GM21619 (cell line): Measurements from ENCODE around the gene HYAL2.

Experiments
- ATAC-seq: cut with Tn5 transposase; IDR thresholded peaks from one replicate; pipeline ENCODE4 v1.9.1; 2021; ENCODE audit not compliant: unreplicated experiment

Gene HYAL2

DNA sequence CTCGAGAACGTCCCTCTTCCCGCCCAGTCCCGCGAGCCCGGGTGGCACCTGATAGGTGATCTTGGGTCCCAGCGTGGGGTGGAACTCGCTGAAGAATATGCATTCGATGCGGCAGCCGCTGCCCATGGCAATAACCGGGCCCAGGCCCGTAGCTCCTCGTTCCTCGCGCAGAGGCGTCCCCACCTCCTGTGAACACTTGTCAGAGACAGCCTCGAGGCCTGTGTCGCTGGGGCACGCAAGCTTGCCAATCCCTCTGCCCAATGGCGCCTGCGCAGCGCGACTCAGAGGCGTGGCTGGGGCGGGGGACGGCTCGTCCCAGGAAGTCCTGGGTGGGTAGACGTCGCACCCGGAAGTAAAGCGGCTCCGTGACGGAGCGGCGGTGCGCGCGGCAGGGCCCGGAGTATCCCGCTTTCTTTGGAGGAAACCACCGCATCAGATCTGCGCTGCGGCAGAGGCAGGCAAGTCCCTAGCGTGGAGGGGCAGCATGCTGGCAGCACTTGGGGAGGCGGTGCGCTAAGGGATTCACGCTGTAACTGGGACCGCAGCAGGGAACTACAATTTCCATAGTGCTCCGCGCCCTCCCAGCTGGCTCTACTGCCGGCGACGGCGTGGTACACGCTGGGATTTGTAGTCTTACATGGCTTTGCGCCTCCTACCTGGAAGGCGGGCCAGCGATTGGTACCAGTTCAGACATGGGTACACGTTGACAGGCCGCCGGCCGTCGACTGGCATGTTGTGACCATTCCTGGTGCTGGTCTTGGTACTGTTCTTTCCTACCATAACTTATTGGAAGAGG, 28.2 kb upstream of the HYAL2 start, which contains the start of the genes CYB561D2 and NPRL2:
Gene CYB561D2, plus strand, starts transcription at position 336 of the 796 bp plus-strand sequence. CDS start 572 bp downstream, outside the sequence.
Gene NPRL2, minus strand, starts transcription at position 249 of the 796 bp plus-strand sequence. Its CDS starts 123 bp downstream, at position 126.
- peak; percentile 82 for ATAC-seq

DNA sequence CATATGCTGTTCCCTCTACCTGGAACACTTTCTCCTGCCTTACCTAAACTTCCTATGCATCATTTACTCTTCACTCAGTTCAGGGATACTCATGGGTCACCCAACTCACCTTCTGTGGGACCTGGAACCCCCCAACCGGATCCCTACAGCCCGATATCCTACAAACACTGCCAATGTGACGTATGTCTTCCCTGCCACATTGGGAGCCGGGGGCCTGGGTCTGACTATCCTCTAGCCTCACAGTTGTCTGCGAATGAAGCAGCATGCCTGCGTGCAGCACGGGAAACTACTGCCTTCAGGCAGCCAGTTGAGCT, 27.6 kb upstream of the HYAL2 start:
- ATAC-seq = no peak

DNA sequence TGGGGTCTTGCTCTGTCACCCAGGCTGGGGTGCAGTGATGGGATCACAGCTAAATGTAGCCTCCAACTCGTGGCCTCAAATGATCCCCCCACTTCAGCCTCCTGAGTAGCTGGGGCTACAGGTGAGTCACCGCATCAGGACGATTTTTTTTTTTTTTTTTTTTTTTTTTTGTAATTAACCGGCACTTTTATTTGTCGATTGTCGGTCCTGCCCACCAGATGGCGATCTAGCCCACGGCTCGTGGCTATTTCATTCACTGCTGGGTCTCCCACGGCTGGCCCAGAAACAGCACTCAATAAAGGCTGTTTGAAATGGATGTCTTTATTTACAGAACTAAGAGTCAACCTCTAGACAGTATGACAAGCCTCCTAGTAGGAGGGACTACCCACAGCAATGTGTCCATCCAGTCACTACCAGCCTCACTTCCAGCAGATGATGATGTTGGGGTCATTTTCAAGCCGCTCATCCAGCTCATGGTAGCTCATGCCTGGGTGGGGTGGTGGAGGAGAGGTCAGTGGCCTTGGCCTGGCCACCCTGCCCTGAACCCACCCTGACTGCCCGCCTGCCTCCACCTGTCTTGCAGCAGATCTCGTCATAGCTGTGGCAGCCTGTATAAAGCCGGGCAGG, 24.8 kb upstream of the HYAL2 start:
- ATAC-seq = no peak

DNA sequence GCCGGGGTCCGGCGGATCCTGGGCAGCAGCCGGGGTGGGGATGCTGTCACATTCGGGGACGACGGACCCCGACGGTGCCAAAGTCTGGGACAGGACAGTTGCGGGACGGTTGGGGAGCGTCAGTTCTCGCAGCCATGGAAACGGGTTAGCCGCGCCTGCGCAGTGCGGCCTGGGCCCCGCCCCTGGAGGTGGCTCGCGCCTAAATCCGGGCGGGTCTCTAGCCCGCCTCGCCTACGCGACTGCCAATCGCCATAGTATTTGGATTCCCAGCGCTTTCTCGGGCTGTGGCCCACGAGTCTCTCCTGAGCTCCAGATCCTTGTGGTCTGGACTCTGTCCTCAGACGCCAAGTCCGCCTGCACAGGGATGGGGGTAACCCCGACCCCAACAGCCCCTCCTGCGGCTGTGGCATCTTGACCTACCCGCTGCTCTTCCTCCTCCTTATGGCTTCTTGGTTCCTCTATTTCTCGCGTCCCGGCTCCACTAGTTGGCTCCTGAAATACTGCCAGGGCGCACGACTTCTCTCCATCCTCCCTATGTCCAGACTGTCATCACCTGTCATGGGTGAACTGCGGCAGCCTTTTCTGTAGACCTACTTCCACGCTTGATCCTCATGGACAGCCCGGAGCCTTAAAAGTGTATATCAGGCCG, 23.2 kb upstream of the HYAL2 start, which contains the start of gene ZMYND10:
Gene ZMYND10, minus strand, starts transcription at position 147 of the 649 bp plus-strand sequence. CDS start 153 bp downstream, outside the sequence.
- ATAC-seq = no peak

DNA sequence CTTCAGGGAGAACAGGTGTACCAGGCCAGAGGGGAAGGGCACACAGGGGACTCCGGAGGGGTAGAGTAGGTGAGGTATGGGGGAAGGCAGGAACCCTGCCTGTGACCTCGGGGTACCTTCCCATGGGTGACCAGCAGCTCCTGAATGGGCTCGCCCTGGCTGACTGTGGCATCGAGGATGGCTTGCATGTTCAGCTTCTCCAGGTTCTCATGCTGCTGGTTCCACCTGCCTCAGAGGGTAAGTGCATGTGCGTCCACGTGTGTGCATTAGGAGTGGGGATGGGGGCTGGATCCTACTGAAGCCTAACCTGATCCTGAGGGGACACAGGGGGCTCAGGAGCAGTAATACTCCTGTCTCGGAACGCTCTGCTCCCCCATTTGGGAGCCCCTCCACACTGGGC, 22.5 kb upstream of the HYAL2 start:
- no peak for ATAC-seq

DNA sequence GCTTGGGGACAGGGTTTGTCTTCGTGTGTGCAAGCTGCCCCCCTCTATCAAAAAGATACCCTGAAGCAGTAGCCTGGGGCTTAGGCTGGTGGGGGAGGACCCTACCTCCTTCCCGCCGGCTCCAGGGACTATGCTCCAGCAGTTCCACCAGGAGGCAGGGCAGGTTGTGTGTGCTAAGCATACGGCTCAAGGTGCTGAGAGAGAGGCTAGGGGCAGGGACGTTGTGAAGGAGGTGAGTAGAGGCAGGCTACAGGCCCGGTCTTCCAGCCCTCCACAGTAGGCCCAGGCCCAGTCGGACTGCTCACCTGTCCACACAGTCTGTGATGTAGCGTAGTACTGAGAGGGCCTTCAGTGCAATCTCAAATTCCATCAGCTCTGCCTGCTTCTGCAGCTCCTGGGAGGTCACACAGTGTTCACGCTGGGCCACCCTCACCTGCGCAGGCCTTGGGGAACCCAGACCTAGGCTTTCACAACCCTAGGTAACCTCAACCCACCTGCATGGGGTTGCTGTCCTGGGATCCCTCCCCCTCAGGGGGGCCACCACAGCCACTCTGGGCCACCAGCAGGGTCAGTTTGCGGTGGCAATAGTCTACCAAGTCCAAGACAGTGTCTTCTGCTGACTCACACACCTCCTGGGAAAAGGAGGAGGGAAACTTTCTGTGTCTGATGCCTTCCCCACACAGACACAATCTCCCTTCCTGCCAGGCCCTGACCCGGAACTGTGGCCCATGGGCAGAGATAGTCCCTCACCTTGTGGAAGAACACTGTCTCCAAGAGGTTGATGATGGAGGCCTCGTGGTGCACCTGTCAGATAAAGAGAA, 20.5 kb upstream of the HYAL2 start:
- no peak for ATAC-seq

DNA sequence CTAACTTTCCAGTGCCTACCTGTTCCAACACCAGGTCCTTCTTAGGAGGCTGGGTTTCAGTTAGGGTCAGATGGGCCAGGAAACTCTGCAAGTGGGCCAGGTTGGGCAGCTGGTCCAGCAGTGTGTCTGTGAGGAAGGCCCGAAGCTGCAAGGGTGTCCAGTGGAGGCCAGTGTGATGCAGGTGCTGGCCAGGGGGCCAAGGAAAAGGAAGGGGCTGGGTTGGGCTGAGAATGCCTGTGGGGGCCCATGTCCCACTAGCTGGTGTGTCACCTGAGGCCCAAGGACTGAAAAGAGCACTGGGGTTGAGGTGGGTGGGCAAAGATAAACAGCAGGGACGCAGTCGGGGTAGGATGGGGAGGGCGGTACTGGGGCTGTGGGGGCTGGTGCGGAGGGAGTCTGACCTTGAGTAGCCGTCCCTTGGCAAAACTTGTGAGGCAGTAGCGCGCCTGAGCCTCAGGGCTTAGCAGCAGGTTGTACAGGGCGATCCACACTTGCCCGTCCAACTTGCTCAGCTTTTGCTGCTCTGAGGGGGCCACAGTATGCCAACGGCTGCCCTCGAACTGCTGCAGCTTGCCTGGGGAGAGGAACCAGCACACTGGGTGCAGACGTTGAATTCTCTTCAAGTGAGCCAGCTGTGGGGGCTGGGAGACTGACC, 19.6 kb upstream of the HYAL2 start:
- no peak for ATAC-seq

DNA sequence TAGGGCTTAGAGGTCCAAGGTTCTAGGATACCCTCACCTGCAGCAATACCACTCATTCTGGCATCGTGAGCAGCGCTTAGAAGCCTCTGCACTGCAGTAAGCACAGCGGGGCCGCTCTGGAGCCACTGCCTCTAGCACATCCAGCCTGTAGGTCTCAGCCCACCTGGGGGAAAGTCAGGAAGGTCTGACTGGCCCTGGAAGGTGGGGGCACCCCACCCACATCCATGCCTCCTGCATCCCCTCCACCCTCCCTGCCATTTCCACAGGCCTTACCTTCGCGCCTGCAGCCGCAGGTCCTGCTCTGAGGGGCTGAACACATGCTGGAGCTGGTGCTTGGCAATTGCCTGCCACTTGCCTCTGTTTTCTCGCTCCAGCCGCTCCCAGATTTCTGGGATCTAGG, 19.0 kb upstream of the HYAL2 start:
- no peak for ATAC-seq

DNA sequence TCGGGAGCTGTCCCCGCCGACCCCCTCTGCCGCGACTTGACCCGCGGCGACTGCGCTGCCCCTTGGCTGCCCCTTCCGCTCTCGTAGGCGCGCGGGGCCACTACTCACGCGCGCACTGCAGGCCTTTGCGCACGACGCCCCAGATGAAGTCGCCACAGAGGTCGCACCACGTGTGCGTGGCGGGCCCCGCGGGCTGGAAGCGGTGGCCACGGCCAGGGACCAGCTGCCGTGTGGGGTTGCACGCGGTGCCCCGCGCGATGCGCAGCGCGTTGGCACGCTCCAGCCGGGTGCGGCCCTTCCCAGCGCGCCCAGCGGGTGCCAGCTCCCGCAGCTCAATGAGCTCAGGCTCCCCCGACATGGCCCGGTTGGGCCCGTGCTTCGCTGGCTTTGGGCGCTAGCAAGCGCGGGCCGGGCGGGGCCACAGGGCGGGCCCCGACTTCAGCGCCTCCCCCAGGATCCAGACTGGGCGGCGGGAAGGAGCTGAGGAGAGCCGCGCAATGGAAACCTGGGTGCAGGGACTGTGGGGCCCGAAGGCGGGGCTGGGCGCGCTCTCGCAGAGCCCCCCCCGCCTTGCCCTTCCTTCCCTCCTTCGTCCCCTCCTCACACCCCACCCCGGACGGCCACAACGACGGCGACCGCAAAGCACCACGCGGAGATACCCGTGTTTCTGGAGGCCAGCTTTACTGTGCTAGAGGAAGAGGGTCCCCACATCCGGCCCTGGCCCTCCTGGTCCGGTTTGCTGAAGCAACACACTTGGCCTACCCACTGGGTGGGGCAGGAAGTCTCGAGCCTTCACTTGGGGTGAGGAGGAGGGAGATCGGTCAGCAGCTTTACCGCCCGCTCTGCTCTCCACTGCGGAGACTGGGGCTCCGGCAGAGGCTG, 18.1 kb upstream of the HYAL2 start, which contains the start of gene RASSF1:
Gene RASSF1, minus strand, starts transcription at position 389 of the 882 bp plus-strand sequence. Its CDS starts 31 bp downstream, at position 358.
- no peak for ATAC-seq

DNA sequence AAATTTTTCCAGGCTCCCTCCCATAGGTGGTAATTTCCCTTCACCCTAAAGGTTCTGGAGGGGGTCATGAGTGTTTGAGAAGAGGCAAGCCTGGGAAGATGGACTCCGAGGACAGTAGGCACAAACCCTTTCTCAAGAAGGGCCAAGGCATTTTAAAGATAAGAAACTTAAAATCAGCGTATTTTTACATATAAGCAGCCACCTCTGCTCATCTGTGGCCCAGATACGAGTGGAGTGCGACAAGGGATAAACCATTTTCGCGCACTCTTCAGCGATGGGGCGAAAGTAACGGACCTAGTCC, 17.6 kb upstream of the HYAL2 start:
- no peak for ATAC-seq

DNA sequence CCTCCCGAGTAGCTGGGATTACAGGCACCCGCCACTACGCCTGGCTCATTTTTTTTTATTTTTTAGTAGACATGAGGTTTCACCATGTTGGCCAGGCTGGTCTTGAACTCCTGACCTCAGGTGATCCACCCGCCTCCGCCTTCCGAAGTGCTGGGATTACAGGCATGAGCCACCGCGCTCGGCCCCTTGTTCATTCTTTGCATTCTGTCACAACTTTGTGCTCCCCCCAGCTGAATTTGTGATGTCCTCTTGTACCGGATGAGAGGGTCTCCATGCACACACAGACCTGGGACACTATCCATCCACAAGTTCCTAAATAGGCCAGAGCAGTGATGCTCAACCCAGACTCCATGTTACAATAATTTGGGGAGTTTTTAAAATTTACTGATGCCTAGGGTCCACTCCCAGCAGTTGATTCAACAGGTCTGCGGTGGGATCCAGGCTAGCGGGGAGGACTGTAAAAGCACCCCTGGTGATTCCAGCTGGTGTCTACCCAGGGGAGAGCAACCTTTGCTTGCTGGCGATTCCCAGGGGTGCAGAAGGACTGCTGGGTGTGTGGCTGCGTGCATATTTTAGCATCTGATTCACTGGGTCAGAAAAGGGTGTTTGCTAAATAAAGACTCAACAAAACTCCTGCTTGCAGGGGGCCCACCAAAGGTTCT, 17.1 kb upstream of the HYAL2 start:
- ATAC-seq = no peak

DNA sequence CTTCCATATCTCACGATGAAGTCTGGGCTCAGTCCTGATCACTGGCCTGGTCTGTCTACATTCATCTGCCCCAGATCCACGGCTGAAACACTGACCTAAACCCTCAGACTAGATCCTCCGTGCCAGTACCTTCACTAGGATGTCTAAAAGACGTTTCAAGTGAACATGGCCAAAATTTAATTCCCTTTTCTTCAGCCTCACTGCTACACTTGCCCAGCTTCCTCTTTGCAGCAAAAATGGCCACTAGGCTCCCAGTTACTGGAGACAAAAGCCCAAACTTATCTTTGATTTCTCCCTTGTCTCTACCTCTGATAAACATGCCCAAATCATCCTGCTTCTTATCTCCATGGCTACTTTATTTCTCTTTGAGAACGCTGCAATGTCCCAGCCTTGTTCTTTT, 16.4 kb upstream of the HYAL2 start:
- ATAC-seq = no peak

DNA sequence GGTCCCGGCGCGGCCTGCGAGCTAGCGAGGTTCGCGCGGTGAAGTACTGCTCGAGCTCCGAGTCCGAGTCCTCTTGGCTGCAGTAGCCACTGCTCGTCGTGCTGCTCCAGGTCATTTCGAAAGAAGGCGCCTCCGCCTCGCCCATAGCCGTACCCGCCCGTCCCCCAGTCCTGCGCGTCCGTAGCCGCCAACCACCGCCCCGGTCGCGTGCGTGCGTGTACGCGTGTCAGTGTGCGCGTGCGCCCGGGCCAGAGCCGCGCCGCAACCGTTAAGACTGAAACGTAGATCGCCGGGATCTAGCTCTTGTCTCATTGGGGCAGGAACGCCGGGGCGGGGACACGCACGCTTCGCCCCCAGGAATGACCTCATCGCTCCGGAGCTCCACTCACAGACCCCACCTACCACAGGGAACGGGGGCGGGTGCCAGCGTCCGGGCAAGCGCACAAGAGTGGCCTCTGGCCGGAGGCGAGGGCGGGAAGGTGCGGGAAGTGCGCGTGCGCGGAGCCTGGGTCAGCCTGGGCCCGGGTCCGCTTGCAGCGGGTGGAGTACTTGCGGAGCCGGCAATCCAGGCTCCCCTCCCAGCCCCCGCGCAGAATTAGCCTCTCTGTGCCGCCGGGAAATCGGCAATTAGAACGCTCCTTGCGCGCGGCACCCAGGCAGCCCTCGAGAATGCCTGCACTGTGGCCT, 14.8 kb upstream of the HYAL2 start:
- ATAC-seq = peak; percentile 72

DNA sequence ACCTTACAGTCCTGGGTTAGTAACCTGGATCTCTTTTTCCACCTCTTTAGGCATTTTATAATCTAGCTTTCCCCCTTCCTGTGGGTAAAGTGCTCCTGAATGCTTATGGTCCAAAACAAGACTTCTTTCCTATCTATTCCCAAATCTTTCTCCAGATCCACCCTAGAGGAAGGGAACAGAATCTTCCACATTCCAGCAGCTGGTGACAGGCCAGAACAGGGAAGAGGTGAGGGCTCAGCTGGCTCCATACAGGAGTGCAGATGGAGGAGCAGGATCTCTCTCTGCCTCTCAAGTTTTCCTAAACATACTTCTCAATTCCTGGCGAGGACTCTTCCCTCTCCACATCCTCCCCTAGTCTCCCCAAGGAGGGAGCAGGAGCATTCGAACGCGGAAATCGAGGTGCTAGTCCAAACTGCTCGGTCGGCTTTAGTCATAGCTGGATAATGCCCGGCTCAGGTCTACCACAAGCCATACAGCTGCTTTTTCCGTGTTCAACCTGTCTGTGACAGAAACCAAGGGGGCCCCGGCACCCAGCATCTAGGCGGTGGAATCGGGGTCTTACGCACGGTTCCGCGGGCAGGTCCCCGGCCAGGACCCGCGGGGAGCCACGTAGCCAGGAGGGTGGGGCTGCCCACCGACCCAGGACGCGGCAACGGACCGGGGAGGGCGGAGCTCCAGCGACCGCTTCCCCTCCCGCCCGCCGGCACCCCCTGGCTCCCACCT, 14.1 kb upstream of the HYAL2 start:
- ATAC-seq = peak; percentile 4

DNA sequence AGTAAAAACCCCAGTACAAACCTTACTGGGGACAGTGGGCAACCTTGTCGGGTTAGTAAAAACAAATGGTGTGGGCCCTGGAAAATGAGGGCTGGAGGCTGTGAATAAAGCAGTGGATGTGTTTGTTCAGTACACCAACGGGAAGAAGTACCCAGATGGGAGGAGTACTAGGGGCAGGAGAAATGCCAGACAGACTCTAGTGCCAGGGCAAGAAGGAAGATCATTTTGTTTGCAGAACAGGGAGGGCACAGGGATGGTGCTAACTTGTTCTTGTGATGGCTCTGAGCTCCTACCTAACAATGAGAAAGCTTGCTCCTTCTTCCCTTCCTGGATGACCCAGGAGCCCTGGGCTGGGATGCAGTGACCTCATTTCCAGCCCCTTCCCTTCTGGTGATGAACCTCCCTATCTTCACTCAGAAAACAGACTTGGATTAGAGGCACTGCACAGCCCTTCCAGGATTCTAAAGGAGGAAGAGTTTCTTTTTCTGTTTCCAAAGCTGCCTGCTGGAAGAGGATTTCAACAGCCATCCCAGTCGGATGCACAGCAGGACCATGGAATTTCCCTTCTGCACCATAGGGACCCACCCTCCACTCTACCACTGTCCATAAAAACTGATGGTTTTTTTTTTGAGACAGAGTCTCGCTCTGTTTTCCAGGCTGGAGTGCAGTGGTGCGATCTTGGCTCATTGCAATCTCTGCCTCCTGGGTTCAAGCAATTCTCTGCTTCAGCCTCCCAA, 12.0 kb upstream of the HYAL2 start:
- no peak for ATAC-seq

DNA sequence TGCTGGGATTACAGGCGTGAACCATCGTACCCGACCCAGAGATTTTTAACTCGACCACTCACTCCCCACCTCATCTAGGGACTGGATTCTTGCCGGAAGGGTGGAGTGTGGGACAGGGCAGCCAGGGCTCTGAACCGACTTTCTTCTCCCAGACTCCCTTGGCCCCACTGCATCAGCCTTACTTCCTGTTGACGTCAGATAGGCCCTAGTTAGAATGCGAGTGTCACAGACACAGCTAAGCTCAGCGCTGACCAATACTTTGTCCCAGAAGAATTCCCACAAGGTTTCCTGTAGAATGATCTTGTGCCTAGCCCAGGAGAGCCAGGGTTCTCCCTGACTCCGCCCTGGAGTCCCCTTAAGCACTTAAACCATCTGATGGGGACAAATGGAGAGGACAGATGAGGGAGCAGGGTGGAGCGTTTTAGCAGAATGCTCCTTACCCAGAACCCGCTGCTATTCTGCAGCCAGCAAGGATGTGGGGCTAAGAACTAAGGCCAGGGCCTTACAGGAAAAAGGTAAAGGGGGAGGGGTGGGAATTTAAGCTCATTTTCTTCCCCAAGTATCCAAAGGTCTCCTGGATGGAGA, 11.3 kb upstream of the HYAL2 start:
- no peak for ATAC-seq

DNA sequence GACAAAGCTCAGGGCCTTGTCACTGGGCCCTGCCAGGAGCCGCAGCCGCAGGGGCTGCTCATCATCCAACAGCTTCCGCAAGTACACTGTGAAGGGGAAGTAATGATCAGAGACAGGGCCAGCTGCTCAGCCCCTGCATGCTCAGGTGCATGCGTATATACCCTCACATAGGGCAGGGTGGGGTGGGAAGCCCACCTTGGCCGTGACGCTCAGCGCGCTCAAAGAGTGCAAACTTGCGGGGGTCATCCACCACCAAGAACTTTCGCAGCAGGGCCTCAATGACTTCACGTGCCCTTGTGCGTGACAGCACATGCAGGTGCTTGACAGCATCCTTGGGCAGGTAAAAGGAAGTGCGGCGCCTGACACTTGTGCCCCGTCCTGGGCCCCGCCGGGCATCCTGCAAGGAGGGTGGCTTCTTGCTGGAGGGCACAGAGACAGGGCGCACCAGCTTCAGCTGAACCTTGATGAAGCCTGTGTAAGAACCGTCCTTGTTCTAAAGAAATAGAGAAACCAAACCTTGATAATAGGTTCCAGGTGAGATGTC, 8.9 kb upstream of the HYAL2 start:
- ATAC-seq = no peak
